OCI-LY7 (cell line): Measurements from ENCODE around the gene GATAD2B. TPM values are rescaled to one million over a fixed set of nuclear protein-coding genes. Genes with fewer than 3 reads are reported as not detected.

Source experiments
- BruUV-seq: library from RNA; stranded (reverse); fragments of 400-500 nt; replicated peaks from 2 replicates; lab custom pipeline; 2021; lab: Mats Ljungman, UMichigan
- CTCF ChIA-PET: fragments of 300-600 bp; sonication (Branson Sonifier 250); formaldehyde crosslinking; loops from one replicate; lab custom pipeline; 2022; ENCODE audit warnings: antibody characterized with exemption; ENCODE audit not compliant: unreplicated experiment; lab: Charles Lee
- POLR2A ChIA-PET: fragments of 300-600 bp; sonication (Branson Sonifier 250); formaldehyde crosslinking; loops from one replicate; lab custom pipeline; 2022; ENCODE audit warnings: antibody characterized with exemption; lab: Charles Lee
- DNase-seq: peaks from one replicate; pipeline ENCODE4 v3.0.0-alpha.2; 2015; ENCODE audit warnings: low spot score
- H2AFZ ChIP-seq: fragments of 200-600 bp; sonication (generic), shearing (Covaris generic); 2 replicates; pipeline ENCODE4 v1.6.1; 2014; ENCODE audit warnings: mild to moderate bottlenecking, antibody characterized with exemption, low read length, moderate library complexity
- H3K27ac ChIP-seq: fragments of 200-600 bp; sonication (generic); 2 replicates; pipeline ENCODE4 v1.5.1; 2014; ENCODE audit warnings: mixed run types, low read depth, mild to moderate bottlenecking, moderate library complexity, low read length, inconsistent platforms; ENCODE audit not compliant: poor library complexity, severe bottlenecking
- H3K36me3 ChIP-seq: fragments of 200-600 bp; sonication (generic); 2 replicates; pipeline ENCODE4 v1.6.1; 2014; ENCODE audit warnings: mild to moderate bottlenecking, antibody characterized with exemption, low read length, moderate library complexity, mixed read lengths; ENCODE audit not compliant: insufficient read depth
- H3K4me1 ChIP-seq: fragments of 200-600 bp; sonication (generic); 2 replicates; pipeline ENCODE4 v1.5.1; 2014; ENCODE audit warnings: mild to moderate bottlenecking, low read length; ENCODE audit not compliant: insufficient read depth, poor library complexity, severe bottlenecking
- H3K4me2 ChIP-seq: fragments of 200-600 bp; sonication (generic); 2 replicates; pipeline ENCODE4 v1.6.1; 2014; ENCODE audit warnings: mild to moderate bottlenecking, low read length
- H3K4me3 ChIP-seq: fragments of 200-600 bp; sonication (generic); 2 replicates; pipeline ENCODE4 v1.5.1; 2014; ENCODE audit warnings: mild to moderate bottlenecking, low read depth, low read length; ENCODE audit not compliant: poor library complexity, severe bottlenecking
- H3K79me2 ChIP-seq: fragments of 200-600 bp; sonication (generic); 2 replicates; pipeline ENCODE4 v1.6.1; 2016; ENCODE audit warnings: low read depth, mild to moderate bottlenecking, low read length, moderate library complexity, mixed read lengths; ENCODE audit not compliant: insufficient read depth
- H3K9me2 ChIP-seq: fragments of 200-600 bp; sonication (generic); 2 replicates; pipeline ENCODE4 v1.6.1; 2016; ENCODE audit warnings: mild to moderate bottlenecking, low read length, mixed read lengths; ENCODE audit not compliant: insufficient read depth
- H3K9me3 ChIP-seq: fragments of 200-600 bp; sonication (generic); 2 replicates; pipeline ENCODE4 v1.6.1; 2014; ENCODE audit warnings: mild to moderate bottlenecking, mixed run types, low read length, mixed read lengths
- H4K20me1 ChIP-seq: fragments of 200-600 bp; sonication (generic); 2 replicates; pipeline ENCODE4 v1.6.1; 2014; ENCODE audit warnings: mild to moderate bottlenecking, antibody characterized with exemption, low read length, moderate library complexity, mixed read lengths; ENCODE audit not compliant: insufficient read depth
- EZH2phosphoT487 ChIP-seq: fragments of 200-600 bp; sonication (generic); IDR thresholded peaks from 2 replicates; pipeline ENCODE4 v1.6.1; 2018; ENCODE audit warnings: low read depth, borderline replicate concordance, mild to moderate bottlenecking, mixed run types, antibody characterized with exemption, low read length, moderate library complexity, mixed read lengths
- intact Hi-C: fragments of 100-400 bp; cut with micrococcal nuclease; formaldehyde crosslinking; loops from one replicate; pipeline ENCODE4 v1.10.0; 2022; ENCODE audit not compliant: unreplicated experiment
- total RNA-seq, 2 experiments: library from RNA; depleted of rRNA in 1 of 2; stranded (reverse); fragments of >200 nt in 1 of 2; shearing (Covaris generic) in 1 of 2; gene quantifications; 2 replicates each; pipeline ENCODE4 v1.2.3, GENCODE V29; 2014 to 2022
- TF ChIP-seq, protein P1 (sequence below): fragments of 200-600 bp; sonication (generic); conservative IDR thresholded peaks from 2 replicates; pipeline ENCODE4 v1.5.1; 2014; ENCODE audit warnings: mild to moderate bottlenecking, antibody characterized with exemption, low read length, moderate library complexity, mixed read lengths

The GATAD2B gene
- total RNA-seq, 2 experiments from 2014 or later = 11.2 to 65.2 TPM

DNA sequence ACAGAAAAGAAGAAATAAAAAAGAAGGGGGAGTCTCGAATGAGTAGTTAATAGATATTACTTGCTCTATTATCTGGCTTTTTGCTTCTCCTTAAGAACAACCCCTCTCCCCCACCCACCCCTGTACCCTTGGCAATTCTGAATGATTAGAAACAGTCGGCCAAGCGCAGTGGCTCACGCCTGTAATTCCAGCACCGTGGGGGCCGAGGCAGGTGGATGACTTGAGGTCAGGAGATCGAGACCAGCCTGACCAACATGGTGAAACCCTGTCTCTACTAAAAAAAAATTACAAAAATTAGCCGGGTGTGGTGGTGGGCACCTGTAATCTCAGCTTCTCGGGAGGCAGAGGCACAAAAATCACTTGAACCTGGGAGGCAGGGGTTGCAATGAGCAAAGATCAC is 42.7 kb downstream of the GATAD2B start:
- Histone ChIP-seq H3K4me3 (no peak overlapping the region), H3K4me2 (no peak overlapping the region), H3K9me3 (no peaks in the 10 kb centered on the region), H3K79me2 (peaks cover 86% of the 10 kb centered on the region), H3K36me3 (peaks cover 25% of the 10 kb centered on the region), H3K27ac (no peak overlapping the region), H3K4me1 (peaks cover 30% of the 10 kb centered on the region), H3K9me2 (no peaks in the 10 kb centered on the region), H4K20me1 (peaks cover 22% of the 10 kb centered on the region; the same call in 1 of the 2 replicates), H2AFZ (no peak overlapping the region)
- POLR2A ChIA-PET = no interaction called here
- TF ChIP-seq, protein P1, sequence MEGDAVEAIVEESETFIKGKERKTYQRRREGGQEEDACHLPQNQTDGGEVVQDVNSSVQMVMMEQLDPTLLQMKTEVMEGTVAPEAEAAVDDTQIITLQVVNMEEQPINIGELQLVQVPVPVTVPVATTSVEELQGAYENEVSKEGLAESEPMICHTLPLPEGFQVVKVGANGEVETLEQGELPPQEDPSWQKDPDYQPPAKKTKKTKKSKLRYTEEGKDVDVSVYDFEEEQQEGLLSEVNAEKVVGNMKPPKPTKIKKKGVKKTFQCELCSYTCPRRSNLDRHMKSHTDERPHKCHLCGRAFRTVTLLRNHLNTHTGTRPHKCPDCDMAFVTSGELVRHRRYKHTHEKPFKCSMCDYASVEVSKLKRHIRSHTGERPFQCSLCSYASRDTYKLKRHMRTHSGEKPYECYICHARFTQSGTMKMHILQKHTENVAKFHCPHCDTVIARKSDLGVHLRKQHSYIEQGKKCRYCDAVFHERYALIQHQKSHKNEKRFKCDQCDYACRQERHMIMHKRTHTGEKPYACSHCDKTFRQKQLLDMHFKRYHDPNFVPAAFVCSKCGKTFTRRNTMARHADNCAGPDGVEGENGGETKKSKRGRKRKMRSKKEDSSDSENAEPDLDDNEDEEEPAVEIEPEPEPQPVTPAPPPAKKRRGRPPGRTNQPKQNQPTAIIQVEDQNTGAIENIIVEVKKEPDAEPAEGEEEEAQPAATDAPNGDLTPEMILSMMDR = no peak
- TF ChIP-seq EZH2phosphoT487 = no peak
- DNase-seq = no peak
- no TSS peak for BruUV-seq
- CTCF ChIA-PET = no interaction called here
- intact Hi-C loops = no loop called here

GRCh38 chr1:153877112-153877511 is 45.7 kb downstream of the GATAD2B start:
- no TSS peak for BruUV-seq
- TF ChIP-seq, protein P1 = no peak
- no peak for TF ChIP-seq EZH2phosphoT487
- POLR2A ChIA-PET = interaction anchor here (0.7 to 1.1 kb wide), 4 partner anchors 11 to 68 kb away, joined by 4 to 8 read pairs (median 5); no protein-coding TSS in a partner anchor

GRCh38 chr1:153872934-153873333 is 49.8 kb downstream of the GATAD2B start:
- POLR2A ChIA-PET = no interaction called here
- CTCF ChIA-PET = no interaction called here
- H3K4me3 ChIP-seq = no peak overlapping the region

More at GRCh38 chr1:153877112-153877511, 45.7 kb downstream of the GATAD2B start:
- no peak for DNase-seq
- Histone ChIP-seq H4K20me1 (0 out of 2 replicates have a peak, but pooled peaks cover 12% of the 10 kb centered on the region), H2AFZ (no peak overlapping the region), H3K4me2 (no peak overlapping the region), H3K9me3 (no peaks in the 10 kb centered on the region), H3K4me3 (no peak overlapping the region), H3K79me2 (peaks cover 81% of the 10 kb centered on the region), H3K9me2 (no peaks in the 10 kb centered on the region), H3K27ac (no peak overlapping the region), H3K4me1 (peaks cover 13% of the 10 kb centered on the region), H3K36me3 (peaks cover 31% of the 10 kb centered on the region)
- intact Hi-C loops = no loop called here
- CTCF ChIA-PET = no interaction called here

More at GRCh38 chr1:153872934-153873333, 49.8 kb downstream of the GATAD2B start:
- Histone ChIP-seq H3K9me3 (no peaks in the 10 kb centered on the region), H3K4me2 (no peak overlapping the region), H3K36me3 (peaks cover 37% of the 10 kb centered on the region), H3K79me2 (peaks cover 78% of the 10 kb centered on the region), H3K27ac (no peak overlapping the region), H2AFZ (no peak overlapping the region), H3K4me1 (no peaks in the 10 kb centered on the region), H4K20me1 (no peaks in the 10 kb centered on the region), H3K9me2 (no peaks in the 10 kb centered on the region)
- BruUV-seq = TSS peak; percentile 24
- DNase-seq = no peak
- intact Hi-C loops = no loop called here
- no peak for TF ChIP-seq EZH2phosphoT487
- TF ChIP-seq, protein P1 = no peak
